Smooth muscle cell (in vitro differentiated cells): ENCODE measurements around the gene SERPINI1. TPM values are rescaled to one million over a fixed set of nuclear protein-coding genes. Genes with fewer than 3 reads are reported as not detected.

ENCODE experiments used
- DNase-seq: peaks from one replicate; lab custom pipeline; 2025; ENCODE audit not compliant: unreplicated experiment; lab: John Stamatoyannopoulos, UW
- H2AFZ ChIP-seq: fragments of 200-600 bp; sonication (generic); 2 replicates; pipeline ENCODE4 v1.6.0; 2016; ENCODE audit warnings: antibody characterized with exemption, low read depth, mild to moderate bottlenecking
- H3F3A ChIP-seq: fragments of 200-600 bp; sonication (generic); 2 replicates; pipeline ENCODE4 v1.6.0; 2017; ENCODE audit warnings: antibody characterized with exemption, low read depth
- H3K27ac ChIP-seq: fragments of 200-600 bp; sonication (generic); 2 replicates; pipeline ENCODE4 v1.5.1; 2016; ENCODE audit warnings: low read depth, mild to moderate bottlenecking
- H3K27me3 ChIP-seq: fragments of 200-600 bp; sonication (generic); 2 replicates; pipeline ENCODE4 v1.6.1; 2016; ENCODE audit warnings: low read depth, mild to moderate bottlenecking
- H3K36me3 ChIP-seq: fragments of 200-600 bp; sonication (generic); 2 replicates; pipeline ENCODE4 v1.5.1; 2016; ENCODE audit warnings: low read depth
- H3K4me1 ChIP-seq: fragments of 200-600 bp; sonication (generic); 2 replicates; pipeline ENCODE4 v1.5.1; 2016; ENCODE audit warnings: low read depth
- H3K4me2 ChIP-seq: fragments of 200-600 bp; sonication (generic); 2 replicates; pipeline ENCODE4 v1.6.0; 2016; ENCODE audit warnings: mild to moderate bottlenecking
- H3K4me3 ChIP-seq: fragments of 200-600 bp; sonication (generic); 2 replicates; pipeline ENCODE4 v1.5.1; 2016; ENCODE audit warnings: mild to moderate bottlenecking
- H3K79me2 ChIP-seq: fragments of 200-600 bp; sonication (generic); 2 replicates; pipeline ENCODE4 v1.6.0; 2016; ENCODE audit warnings: low read depth, mild to moderate bottlenecking
- H3K9ac ChIP-seq: fragments of 200-600 bp; sonication (generic); 2 replicates; pipeline ENCODE4 v1.6.0; 2016; ENCODE audit warnings: low read depth
- H3K9me3 ChIP-seq: fragments of 200-600 bp; sonication (generic); replicated peaks from 2 replicates; pipeline ENCODE4 v1.5.1; 2016; ENCODE audit warnings: low read depth
- H4K20me1 ChIP-seq: fragments of 200-600 bp; sonication (generic); 2 replicates; pipeline ENCODE4 v1.6.0; 2016; ENCODE audit warnings: low read depth
- WGBS: methylation state at CpG from one replicate; pipeline ENCODE4 v1.1.7; 2016; ENCODE audit warnings: low lambda C conversion rate; 5-methylcytosine and 5-hydroxymethylcytosine counted together
- polyA plus RNA-seq: library from polyadenylated mRNA; unstranded; fragments of >200 nt; fragmentation: Nextera tagmentation; extraction: Ambion mirVana; gene quantifications from 2 replicates; pipeline ENCODE4 v1.2.1, GENCODE V29; 2016
- total RNA-seq: library from RNA; depleted of rRNA; stranded (reverse); fragments of >200 nt; gene quantifications from 2 replicates; pipeline ENCODE4 v1.2.3, GENCODE V29; 2014
- TF ChIP-seq, protein P1 (sequence below): fragments of 200-600 bp; sonication (generic); IDR thresholded peaks from 2 replicates; pipeline ENCODE4 v1.5.1; 2017; ENCODE audit warnings: borderline replicate concordance, mild to moderate bottlenecking, antibody characterized with exemption; ENCODE audit not compliant: insufficient read depth, poor library complexity, severe bottlenecking

Gene SERPINI1
- total and polyA plus RNA-seq, 2 experiments from 2014 or later, result 40.5 to 54.9 TPM

DNA sequence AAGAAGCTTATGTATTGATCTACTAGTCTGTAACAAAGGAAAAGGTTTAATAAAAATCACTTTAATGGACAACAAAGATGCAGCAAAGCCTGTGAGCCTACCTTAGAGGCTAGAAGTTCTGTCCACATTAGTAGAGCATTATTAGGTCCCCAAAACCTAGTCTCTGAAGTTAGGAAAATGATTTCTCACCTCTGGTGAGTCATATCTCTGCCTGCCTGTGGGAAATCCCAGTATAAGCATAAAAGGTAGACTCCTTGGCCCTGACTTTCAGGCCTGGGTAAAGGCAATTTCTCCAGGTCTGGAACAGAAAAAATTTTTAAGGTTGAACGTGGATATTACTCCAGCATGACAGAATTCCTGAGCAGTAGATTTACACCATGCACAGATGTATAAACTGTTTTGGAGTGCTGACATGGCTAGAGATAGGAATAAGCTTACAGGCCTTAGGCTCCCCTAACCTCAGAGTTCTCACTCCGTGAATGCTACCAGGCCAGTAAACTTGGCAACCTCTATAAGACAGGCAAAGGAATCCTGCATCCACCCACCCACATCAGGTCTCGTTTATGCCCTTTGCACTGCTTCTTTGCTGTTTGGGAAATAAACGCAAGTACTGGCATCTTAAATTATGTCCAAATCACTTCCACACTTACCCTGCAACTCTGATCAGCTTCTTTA is 104.1 kb downstream of the SERPINI1 start:
- Histone ChIP-seq H3K4me1 (no peaks in the 10 kb centered on the region), H3K27me3 (no peaks in the 10 kb centered on the region), H4K20me1 (no peaks in the 10 kb centered on the region), H3K79me2 (no peaks in the 10 kb centered on the region), H3F3A (no peaks in the 10 kb centered on the region), H3K27ac (no peak overlapping the region), H2AFZ (no peak overlapping the region), H3K9me3 (no peaks in the 10 kb centered on the region), H3K4me3 (no peak overlapping the region), H3K36me3 (no peaks in the 10 kb centered on the region), H3K4me2 (no peak overlapping the region), H3K9ac (no peak overlapping the region)
- DNase-seq, result no peak
- WGBS, result 67% methylated on average over 4 of the region's 4 CpGs
- TF ChIP-seq, protein P1, sequence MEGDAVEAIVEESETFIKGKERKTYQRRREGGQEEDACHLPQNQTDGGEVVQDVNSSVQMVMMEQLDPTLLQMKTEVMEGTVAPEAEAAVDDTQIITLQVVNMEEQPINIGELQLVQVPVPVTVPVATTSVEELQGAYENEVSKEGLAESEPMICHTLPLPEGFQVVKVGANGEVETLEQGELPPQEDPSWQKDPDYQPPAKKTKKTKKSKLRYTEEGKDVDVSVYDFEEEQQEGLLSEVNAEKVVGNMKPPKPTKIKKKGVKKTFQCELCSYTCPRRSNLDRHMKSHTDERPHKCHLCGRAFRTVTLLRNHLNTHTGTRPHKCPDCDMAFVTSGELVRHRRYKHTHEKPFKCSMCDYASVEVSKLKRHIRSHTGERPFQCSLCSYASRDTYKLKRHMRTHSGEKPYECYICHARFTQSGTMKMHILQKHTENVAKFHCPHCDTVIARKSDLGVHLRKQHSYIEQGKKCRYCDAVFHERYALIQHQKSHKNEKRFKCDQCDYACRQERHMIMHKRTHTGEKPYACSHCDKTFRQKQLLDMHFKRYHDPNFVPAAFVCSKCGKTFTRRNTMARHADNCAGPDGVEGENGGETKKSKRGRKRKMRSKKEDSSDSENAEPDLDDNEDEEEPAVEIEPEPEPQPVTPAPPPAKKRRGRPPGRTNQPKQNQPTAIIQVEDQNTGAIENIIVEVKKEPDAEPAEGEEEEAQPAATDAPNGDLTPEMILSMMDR, result no peak

DNA sequence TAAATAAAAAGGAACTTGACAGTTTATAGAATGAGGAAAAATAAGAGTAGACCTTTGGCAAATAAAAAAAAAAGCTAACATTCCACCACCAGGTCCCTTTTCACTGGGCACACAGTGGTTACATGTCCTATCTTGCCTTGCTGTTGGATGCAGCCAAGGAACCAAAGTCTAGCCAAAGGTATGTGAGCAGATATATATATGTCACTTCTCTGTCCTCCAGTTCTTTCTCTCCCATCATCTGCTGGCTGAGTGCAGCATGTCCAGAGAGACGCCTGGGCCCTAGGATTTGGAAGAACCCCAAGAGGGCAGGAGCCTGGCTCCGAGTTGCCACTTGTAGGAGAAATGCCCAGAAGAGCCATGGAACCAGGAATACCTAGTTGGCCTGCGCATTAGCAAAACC is 104.7 kb downstream of the SERPINI1 start:
- DNase-seq, result no peak
- Histone ChIP-seq H3K9me3 (no peaks in the 10 kb centered on the region), H3F3A (no peaks in the 10 kb centered on the region), H3K36me3 (no peaks in the 10 kb centered on the region), H3K4me2 (no peak overlapping the region), H3K27me3 (no peaks in the 10 kb centered on the region), H3K79me2 (no peaks in the 10 kb centered on the region), H3K4me3 (no peak overlapping the region), H3K4me1 (no peaks in the 10 kb centered on the region), H3K9ac (no peak overlapping the region), H2AFZ (no peak overlapping the region), H4K20me1 (no peaks in the 10 kb centered on the region), H3K27ac (no peak overlapping the region)
- 63% methylated on average over 3 of the region's 3 CpGs for WGBS
- TF ChIP-seq, protein P1, result no peak

DNA sequence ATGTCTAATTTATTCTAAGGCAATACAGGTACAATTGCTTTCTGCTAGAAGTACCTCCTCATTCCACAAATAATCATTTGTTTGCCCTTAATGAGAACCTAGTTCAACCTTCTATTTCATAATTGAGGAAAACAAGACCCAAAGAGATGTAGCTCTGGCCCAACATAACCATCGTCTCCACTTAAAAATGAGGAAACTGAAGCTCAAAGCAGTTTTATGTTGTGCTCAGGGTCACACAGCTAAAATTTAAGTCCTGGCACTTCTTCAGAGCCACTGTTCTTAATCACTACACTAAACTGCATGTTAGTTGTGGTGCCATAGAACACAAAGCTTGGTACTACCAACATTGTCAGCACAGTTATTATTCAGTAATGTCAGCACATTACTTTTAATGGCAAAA is 108.0 kb downstream of the SERPINI1 start:
- 96% methylated on average over 1 of the region's 1 CpG for WGBS
- H3K27me3 ChIP-seq, result no peaks in the 10 kb centered on the region
- TF ChIP-seq, protein P1, result no peak

DNA sequence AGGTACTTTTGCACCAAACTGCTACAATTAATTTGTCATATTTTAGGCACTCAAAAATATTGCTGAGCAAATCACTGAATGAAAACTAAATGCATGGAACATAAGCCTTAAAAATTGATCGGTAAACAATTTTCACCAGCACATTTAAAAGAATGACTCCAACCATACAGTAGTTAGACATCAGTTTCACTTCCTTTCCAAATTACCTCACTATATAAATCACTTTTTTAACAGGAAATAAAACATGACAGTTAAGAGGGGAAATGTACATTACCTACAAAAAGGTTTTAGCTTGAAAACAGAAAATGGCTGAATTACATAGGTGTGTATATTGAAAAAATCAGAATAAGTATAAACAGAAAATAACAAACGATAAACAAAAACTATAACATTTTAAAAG is 108.4 kb downstream of the SERPINI1 start:
- DNase-seq, result no peak
- Histone ChIP-seq H2AFZ (no peak overlapping the region), H3F3A (no peaks in the 10 kb centered on the region), H3K27me3 (no peaks in the 10 kb centered on the region), H3K9ac (no peak overlapping the region), H3K4me1 (no peaks in the 10 kb centered on the region), H3K4me3 (no peak overlapping the region), H3K4me2 (no peak overlapping the region), H4K20me1 (no peaks in the 10 kb centered on the region), H3K79me2 (no peaks in the 10 kb centered on the region), H3K27ac (no peak overlapping the region), H3K9me3 (no peaks in the 10 kb centered on the region), H3K36me3 (no peaks in the 10 kb centered on the region)
- WGBS, result 91% methylated on average over 2 of the region's 2 CpGs
- TF ChIP-seq, protein P1, result no peak

More for the DNA sequence above, 108.0 kb downstream of the SERPINI1 start:
- Histone ChIP-seq H3F3A (no peaks in the 10 kb centered on the region), H2AFZ (no peak overlapping the region), H3K36me3 (no peaks in the 10 kb centered on the region), H4K20me1 (no peaks in the 10 kb centered on the region), H3K4me3 (no peak overlapping the region), H3K4me1 (no peaks in the 10 kb centered on the region), H3K9me3 (no peaks in the 10 kb centered on the region), H3K79me2 (no peaks in the 10 kb centered on the region), H3K9ac (no peak overlapping the region), H3K4me2 (no peak overlapping the region), H3K27ac (no peak overlapping the region)
- DNase-seq, result no peak
